Loucy (cell line): Measurements from ENCODE around the gene PFN3.

Source experiments
- H2AFZ ChIP-seq: fragments of 200-600 bp; sonication (generic); 2 replicates; pipeline ENCODE4 v1.6.0; 2016; ENCODE audit warnings: antibody characterized with exemption, mild to moderate bottlenecking, low read length, moderate library complexity
- H3F3A ChIP-seq: fragments of 200-600 bp; 2 replicates; pipeline ENCODE4 v1.6.0; 2016; ENCODE audit warnings: antibody characterized with exemption, low read depth, mild to moderate bottlenecking
- H3K27me3 ChIP-seq: fragments of 200-600 bp; sonication (generic); 2 replicates; pipeline ENCODE4 v1.6.1; 2014; ENCODE audit warnings: low read length, mild to moderate bottlenecking; ENCODE audit not compliant: insufficient read depth, poor library complexity, severe bottlenecking
- H3K36me3 ChIP-seq: fragments of 200-600 bp; sonication (generic); 2 replicates; pipeline ENCODE4 v1.6.1; 2016; ENCODE audit warnings: low read length; ENCODE audit not compliant: insufficient read depth
- H3K4me1 ChIP-seq: fragments of 200-600 bp; sonication (generic); 2 replicates; pipeline ENCODE4 v1.5.1; 2014; ENCODE audit warnings: low read length, mild to moderate bottlenecking; ENCODE audit not compliant: insufficient read depth, poor library complexity, severe bottlenecking
- H3K4me2 ChIP-seq: fragments of 200-600 bp; sonication (generic); 2 replicates; pipeline ENCODE4 v1.6.0; 2014; ENCODE audit warnings: antibody characterized with exemption, low read length, low read depth, mild to moderate bottlenecking; ENCODE audit not compliant: poor library complexity, severe bottlenecking
- H3K4me3 ChIP-seq: fragments of 200-600 bp; sonication (generic); 2 replicates; pipeline ENCODE4 v1.5.1; 2014; ENCODE audit warnings: low read length, mild to moderate bottlenecking, mixed read lengths; ENCODE audit not compliant: poor library complexity, severe bottlenecking
- H3K79me2 ChIP-seq: fragments of 200-600 bp; sonication (generic); 2 replicates; pipeline ENCODE4 v1.6.1; 2014; ENCODE audit warnings: low read length; ENCODE audit not compliant: insufficient read depth
- H3K9ac ChIP-seq: fragments of 200-600 bp; sonication (generic); 2 replicates; pipeline ENCODE4 v1.6.0; 2014; ENCODE audit warnings: mild to moderate bottlenecking, low read depth, low read length, moderate library complexity; ENCODE audit not compliant: poor library complexity, severe bottlenecking
- H3K9me2 ChIP-seq: fragments of 200-600 bp; sonication (generic); replicated peaks from 2 replicates; pipeline ENCODE4 v1.6.1; 2016; ENCODE audit warnings: low read depth, low read length, mixed read lengths
- H3K9me3 ChIP-seq: fragments of 200-600 bp; sonication (generic); 2 replicates; pipeline ENCODE4 v1.6.1; 2014; ENCODE audit warnings: mild to moderate bottlenecking, antibody characterized with exemption, low read length, low read depth; ENCODE audit not compliant: insufficient read depth
- H4K20me1 ChIP-seq: fragments of 200-600 bp; sonication (generic); 2 replicates; pipeline ENCODE4 v1.6.0; 2014; ENCODE audit warnings: antibody characterized with exemption, low read length, mild to moderate bottlenecking; ENCODE audit not compliant: insufficient read depth, poor library complexity, severe bottlenecking
- EZH2phosphoT487 ChIP-seq: fragments of 200-600 bp; IDR thresholded peaks from 2 replicates; pipeline ENCODE4 v1.6.1; 2018; ENCODE audit warnings: antibody characterized with exemption, mild to moderate bottlenecking, moderate library complexity, borderline replicate concordance
- TF ChIP-seq, protein P1 (sequence below): fragments of 200-600 bp; sonication (generic); conservative IDR thresholded peaks from 2 replicates; pipeline ENCODE4 v1.5.1; 2014; ENCODE audit warnings: mild to moderate bottlenecking, antibody characterized with exemption, low read length

The PFN3 gene

DNA sequence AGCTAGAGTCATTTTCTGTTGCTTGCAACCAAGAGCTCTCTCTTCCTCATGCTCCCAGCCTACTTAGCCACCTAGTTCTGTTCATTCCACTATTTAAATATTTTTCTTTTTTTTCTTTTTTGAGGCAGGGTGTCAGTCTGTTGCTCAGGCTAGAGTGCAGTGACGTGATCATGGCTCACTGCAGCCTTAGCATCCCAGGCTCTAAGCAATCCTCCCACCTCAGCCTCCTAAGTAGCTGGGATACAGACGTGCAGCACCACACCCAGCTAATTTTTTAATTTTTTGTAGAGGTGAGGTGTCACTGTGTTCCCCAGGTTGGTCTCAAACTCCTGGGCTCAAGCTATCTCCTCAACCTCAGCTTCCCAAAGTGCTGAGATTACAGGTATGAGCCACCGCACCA is 14.0 kb upstream of the PFN3 start:
- no peak overlapping the region for H3K9ac ChIP-seq
- TF ChIP-seq, protein P1, sequence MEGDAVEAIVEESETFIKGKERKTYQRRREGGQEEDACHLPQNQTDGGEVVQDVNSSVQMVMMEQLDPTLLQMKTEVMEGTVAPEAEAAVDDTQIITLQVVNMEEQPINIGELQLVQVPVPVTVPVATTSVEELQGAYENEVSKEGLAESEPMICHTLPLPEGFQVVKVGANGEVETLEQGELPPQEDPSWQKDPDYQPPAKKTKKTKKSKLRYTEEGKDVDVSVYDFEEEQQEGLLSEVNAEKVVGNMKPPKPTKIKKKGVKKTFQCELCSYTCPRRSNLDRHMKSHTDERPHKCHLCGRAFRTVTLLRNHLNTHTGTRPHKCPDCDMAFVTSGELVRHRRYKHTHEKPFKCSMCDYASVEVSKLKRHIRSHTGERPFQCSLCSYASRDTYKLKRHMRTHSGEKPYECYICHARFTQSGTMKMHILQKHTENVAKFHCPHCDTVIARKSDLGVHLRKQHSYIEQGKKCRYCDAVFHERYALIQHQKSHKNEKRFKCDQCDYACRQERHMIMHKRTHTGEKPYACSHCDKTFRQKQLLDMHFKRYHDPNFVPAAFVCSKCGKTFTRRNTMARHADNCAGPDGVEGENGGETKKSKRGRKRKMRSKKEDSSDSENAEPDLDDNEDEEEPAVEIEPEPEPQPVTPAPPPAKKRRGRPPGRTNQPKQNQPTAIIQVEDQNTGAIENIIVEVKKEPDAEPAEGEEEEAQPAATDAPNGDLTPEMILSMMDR: no peak
- TF ChIP-seq EZH2phosphoT487: no peak
- no peak overlapping the region for H3K4me2 ChIP-seq
- no peaks in the 10 kb centered on the region for H3K9me3 ChIP-seq
- no peak overlapping the region for H2AFZ ChIP-seq
- H3K4me3 ChIP-seq: no peak overlapping the region
- no peaks in the 10 kb centered on the region for H3F3A ChIP-seq
- peaks cover 8% of the 10 kb centered on the region for H3K4me1 ChIP-seq
- H3K36me3 ChIP-seq: no peaks in the 10 kb centered on the region
- no peaks in the 10 kb centered on the region for H4K20me1 ChIP-seq
- H3K9me2 ChIP-seq: no peaks in the 10 kb centered on the region
- H3K79me2 ChIP-seq: no peaks in the 10 kb centered on the region
- no peaks in the 10 kb centered on the region for H3K27me3 ChIP-seq

DNA sequence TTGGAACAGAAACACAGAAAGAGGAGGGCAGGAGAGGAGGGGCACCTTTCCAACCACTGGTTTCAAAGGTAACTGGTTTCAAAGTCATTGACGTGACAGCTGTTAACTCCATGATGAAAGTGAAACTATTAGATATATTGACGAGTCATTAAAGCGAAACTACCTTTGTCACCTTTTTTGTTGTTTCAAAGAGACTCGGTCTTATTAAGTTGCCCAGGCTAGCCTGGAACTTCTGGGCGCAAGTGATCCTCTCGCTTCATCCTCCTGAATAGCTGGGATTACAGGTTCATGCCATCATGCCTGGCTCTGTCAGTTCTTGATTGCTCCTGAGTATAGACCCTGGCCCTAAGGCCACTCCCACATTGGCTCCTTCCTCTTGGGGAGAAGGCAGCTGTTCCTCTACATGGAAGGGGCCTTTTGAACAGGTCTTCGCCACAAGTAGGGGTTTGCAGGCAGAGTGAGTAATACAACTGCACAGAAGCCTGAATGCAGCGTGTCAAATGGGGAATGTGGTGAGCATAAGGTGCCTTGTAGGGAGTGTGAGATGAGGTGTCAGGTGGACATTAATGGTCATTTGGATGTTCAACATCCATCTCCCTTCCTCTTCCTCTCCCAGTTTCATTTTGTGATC is 12.3 kb upstream of the PFN3 start:
- Histone ChIP-seq H3K4me1 (peaks cover 8% of the 10 kb centered on the region), H3K27me3 (no peaks in the 10 kb centered on the region), H3F3A (no peaks in the 10 kb centered on the region), H3K36me3 (no peaks in the 10 kb centered on the region), H4K20me1 (no peaks in the 10 kb centered on the region), H3K9ac (no peak overlapping the region), H3K9me3 (no peaks in the 10 kb centered on the region), H3K9me2 (no peaks in the 10 kb centered on the region), H3K4me2 (no peak overlapping the region), H3K79me2 (no peaks in the 10 kb centered on the region), H3K4me3 (no peak overlapping the region), H2AFZ (no peak overlapping the region)
- TF ChIP-seq EZH2phosphoT487: no peak
- TF ChIP-seq, protein P1: no peak

DNA sequence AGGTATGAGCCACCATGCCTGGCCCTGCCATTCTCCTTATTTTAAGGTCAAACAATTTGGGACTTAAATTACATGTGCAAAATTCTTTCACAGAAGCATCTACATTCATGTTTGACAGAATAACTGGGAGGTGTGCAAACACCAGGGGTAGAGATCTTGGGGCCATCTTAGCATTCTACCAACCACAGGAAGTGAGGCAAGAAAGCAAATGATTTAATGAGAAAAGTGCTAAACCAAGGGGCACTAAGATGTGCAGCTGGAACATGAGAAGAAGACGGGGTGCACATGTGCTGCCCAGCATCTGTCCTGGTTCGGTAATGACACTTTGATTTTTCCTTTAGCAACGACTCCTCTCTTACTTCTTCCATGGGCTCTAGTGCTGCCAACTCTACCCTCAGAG is 10.1 kb upstream of the PFN3 start:
- H3K9me2 ChIP-seq: no peaks in the 10 kb centered on the region
- H4K20me1 ChIP-seq: no peaks in the 10 kb centered on the region
- H2AFZ ChIP-seq: no peak overlapping the region
- no peak overlapping the region for H3K9ac ChIP-seq
- no peaks in the 10 kb centered on the region for H3K36me3 ChIP-seq
- no peaks in the 10 kb centered on the region for H3K27me3 ChIP-seq
- H3K4me2 ChIP-seq: peak overlapping the region; percentile 24
- no peak for TF ChIP-seq EZH2phosphoT487
- TF ChIP-seq, protein P1: no peak
- no peaks in the 10 kb centered on the region for H3K79me2 ChIP-seq
- peaks cover 18% of the 10 kb centered on the region for H3K4me1 ChIP-seq
- H3K4me3 ChIP-seq: no peak overlapping the region
- no peaks in the 10 kb centered on the region for H3F3A ChIP-seq
- H3K9me3 ChIP-seq: no peaks in the 10 kb centered on the region
